ENCODE measurements around the gene AMMECR1L.

GRCh38 chr2:127826047-127826446 is 59.7 kb downstream of the AMMECR1L start:
- TF ChIP-seq EP300 (IDR thresholded peaks at IDR 0.05; ENCODE audit: low read depth) = no peak
- no peak for TF ChIP-seq POLR2A (IDR thresholded peaks at IDR 0.05)
- TF ChIP-seq, protein P1, sequence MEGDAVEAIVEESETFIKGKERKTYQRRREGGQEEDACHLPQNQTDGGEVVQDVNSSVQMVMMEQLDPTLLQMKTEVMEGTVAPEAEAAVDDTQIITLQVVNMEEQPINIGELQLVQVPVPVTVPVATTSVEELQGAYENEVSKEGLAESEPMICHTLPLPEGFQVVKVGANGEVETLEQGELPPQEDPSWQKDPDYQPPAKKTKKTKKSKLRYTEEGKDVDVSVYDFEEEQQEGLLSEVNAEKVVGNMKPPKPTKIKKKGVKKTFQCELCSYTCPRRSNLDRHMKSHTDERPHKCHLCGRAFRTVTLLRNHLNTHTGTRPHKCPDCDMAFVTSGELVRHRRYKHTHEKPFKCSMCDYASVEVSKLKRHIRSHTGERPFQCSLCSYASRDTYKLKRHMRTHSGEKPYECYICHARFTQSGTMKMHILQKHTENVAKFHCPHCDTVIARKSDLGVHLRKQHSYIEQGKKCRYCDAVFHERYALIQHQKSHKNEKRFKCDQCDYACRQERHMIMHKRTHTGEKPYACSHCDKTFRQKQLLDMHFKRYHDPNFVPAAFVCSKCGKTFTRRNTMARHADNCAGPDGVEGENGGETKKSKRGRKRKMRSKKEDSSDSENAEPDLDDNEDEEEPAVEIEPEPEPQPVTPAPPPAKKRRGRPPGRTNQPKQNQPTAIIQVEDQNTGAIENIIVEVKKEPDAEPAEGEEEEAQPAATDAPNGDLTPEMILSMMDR (IDR thresholded peaks at IDR 0.05) = no peak
- TF ChIP-seq POLR2AphosphoS5 (IDR thresholded peaks at IDR 0.05) = no peak
